Smooth muscle cell (in vitro differentiated cells): Measurements from ENCODE around the gene CLDN6. TPM values are rescaled to one million over a fixed set of nuclear protein-coding genes. Genes with fewer than 3 reads are reported as not detected.

Experiments used
- DNase-seq: peaks from one replicate; lab custom pipeline; 2025; ENCODE audit not compliant: unreplicated experiment; lab: John Stamatoyannopoulos, UW
- H2AFZ ChIP-seq: fragments of 200-600 bp; sonication (generic); 2 replicates; pipeline ENCODE4 v1.6.0; 2016; ENCODE audit warnings: antibody characterized with exemption, low read depth, mild to moderate bottlenecking
- H3F3A ChIP-seq: fragments of 200-600 bp; sonication (generic); 2 replicates; pipeline ENCODE4 v1.6.0; 2017; ENCODE audit warnings: antibody characterized with exemption, low read depth
- H3K27ac ChIP-seq: fragments of 200-600 bp; sonication (generic); 2 replicates; pipeline ENCODE4 v1.5.1; 2016; ENCODE audit warnings: low read depth, mild to moderate bottlenecking
- H3K27me3 ChIP-seq: fragments of 200-600 bp; sonication (generic); 2 replicates; pipeline ENCODE4 v1.6.1; 2016; ENCODE audit warnings: low read depth, mild to moderate bottlenecking
- H3K36me3 ChIP-seq: fragments of 200-600 bp; sonication (generic); 2 replicates; pipeline ENCODE4 v1.5.1; 2016; ENCODE audit warnings: low read depth
- H3K4me1 ChIP-seq: fragments of 200-600 bp; sonication (generic); 2 replicates; pipeline ENCODE4 v1.5.1; 2016; ENCODE audit warnings: low read depth
- H3K4me2 ChIP-seq: fragments of 200-600 bp; sonication (generic); 2 replicates; pipeline ENCODE4 v1.6.0; 2016; ENCODE audit warnings: mild to moderate bottlenecking
- H3K4me3 ChIP-seq: fragments of 200-600 bp; sonication (generic); 2 replicates; pipeline ENCODE4 v1.5.1; 2016; ENCODE audit warnings: mild to moderate bottlenecking
- H3K79me2 ChIP-seq: fragments of 200-600 bp; sonication (generic); 2 replicates; pipeline ENCODE4 v1.6.0; 2016; ENCODE audit warnings: low read depth, mild to moderate bottlenecking
- H3K9ac ChIP-seq: fragments of 200-600 bp; sonication (generic); 2 replicates; pipeline ENCODE4 v1.6.0; 2016; ENCODE audit warnings: low read depth
- H3K9me3 ChIP-seq: fragments of 200-600 bp; sonication (generic); replicated peaks from 2 replicates; pipeline ENCODE4 v1.5.1; 2016; ENCODE audit warnings: low read depth
- H4K20me1 ChIP-seq: fragments of 200-600 bp; sonication (generic); 2 replicates; pipeline ENCODE4 v1.6.0; 2016; ENCODE audit warnings: low read depth
- WGBS: methylation state at CpG from one replicate; pipeline ENCODE4 v1.1.7; 2016; ENCODE audit warnings: low lambda C conversion rate; 5-methylcytosine and 5-hydroxymethylcytosine counted together
- polyA plus RNA-seq: library from polyadenylated mRNA; unstranded; fragments of >200 nt; fragmentation: Nextera tagmentation; extraction: Ambion mirVana; gene quantifications from 2 replicates; pipeline ENCODE4 v1.2.1, GENCODE V29; 2016
- total RNA-seq: library from RNA; depleted of rRNA; stranded (reverse); fragments of >200 nt; gene quantifications from 2 replicates; pipeline ENCODE4 v1.2.3, GENCODE V29; 2014
- TF ChIP-seq, protein P1 (sequence below): fragments of 200-600 bp; sonication (generic); IDR thresholded peaks from 2 replicates; pipeline ENCODE4 v1.5.1; 2017; ENCODE audit warnings: borderline replicate concordance, mild to moderate bottlenecking, antibody characterized with exemption; ENCODE audit not compliant: insufficient read depth, poor library complexity, severe bottlenecking

CLDN6 gene
- total and polyA plus RNA-seq, 2 experiments from 2014 or later: 55.4 to 113 TPM

DNA sequence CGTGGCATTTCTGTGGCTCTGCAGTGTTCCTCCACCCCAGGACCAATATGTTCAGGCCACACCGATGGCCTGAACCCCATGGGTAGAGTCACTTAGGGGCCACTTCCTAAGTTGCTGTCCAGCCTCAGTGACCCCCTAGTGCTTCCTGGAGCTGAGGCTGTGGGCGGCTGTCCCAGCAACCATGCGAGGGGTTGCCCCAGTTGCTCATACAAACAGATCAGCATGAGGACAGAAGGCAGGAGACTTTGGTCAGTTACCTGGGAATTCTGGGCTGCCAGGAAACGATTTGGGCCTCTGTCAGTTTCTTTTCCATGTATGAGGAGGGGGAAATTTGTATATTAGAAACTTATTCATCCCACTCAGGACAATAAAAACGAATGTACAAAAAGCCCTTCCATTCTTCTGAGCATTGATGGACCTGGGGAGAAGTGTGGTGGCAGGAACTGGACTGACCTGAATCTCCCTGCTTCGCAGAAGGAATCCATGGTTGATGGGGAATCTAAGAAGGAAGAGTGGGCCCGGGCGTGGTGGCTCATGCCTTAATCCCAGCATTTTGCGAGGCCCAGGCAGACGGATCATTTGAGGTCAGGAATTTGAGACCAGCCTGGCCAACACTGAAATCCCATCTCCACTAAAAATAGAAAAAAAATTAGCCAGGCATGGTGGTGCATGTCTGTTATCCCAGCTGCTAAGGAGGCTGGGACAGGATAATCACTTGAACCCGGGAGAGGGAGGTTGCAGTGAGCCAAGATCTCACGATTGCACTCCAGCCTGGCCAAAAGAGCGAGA is 42.5 kb upstream of the CLDN6 start:
- TF ChIP-seq, protein P1, sequence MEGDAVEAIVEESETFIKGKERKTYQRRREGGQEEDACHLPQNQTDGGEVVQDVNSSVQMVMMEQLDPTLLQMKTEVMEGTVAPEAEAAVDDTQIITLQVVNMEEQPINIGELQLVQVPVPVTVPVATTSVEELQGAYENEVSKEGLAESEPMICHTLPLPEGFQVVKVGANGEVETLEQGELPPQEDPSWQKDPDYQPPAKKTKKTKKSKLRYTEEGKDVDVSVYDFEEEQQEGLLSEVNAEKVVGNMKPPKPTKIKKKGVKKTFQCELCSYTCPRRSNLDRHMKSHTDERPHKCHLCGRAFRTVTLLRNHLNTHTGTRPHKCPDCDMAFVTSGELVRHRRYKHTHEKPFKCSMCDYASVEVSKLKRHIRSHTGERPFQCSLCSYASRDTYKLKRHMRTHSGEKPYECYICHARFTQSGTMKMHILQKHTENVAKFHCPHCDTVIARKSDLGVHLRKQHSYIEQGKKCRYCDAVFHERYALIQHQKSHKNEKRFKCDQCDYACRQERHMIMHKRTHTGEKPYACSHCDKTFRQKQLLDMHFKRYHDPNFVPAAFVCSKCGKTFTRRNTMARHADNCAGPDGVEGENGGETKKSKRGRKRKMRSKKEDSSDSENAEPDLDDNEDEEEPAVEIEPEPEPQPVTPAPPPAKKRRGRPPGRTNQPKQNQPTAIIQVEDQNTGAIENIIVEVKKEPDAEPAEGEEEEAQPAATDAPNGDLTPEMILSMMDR: no peak
- WGBS: 58% methylated on average over 14 of the region's 14 CpGs
- peak overlapping the region; percentile 70 for H3K27ac ChIP-seq

DNA sequence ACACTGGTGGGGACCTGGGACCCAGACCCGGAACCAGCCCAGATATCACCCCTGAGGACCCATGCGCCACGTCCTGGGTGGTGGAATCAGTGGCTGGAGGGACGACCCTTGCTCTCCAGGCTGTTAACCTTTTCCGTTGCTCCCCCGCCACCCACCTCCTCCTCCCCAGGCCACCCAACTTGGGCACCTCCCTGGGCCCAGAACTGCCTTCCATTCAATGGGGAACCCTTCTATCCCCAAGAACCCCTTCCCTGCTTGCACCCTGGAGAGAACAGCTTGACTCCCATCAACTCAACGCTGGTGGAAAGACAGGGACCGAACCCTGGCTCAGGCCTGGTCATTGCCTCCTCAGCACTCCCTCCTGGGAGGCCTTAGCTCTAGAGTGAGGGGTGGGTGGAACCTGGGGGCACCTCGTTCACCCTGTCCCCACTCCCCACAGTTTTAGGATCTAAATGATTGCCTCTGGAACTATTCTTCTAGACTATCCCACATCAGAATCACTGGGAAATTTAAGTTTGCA is 41.8 kb upstream of the CLDN6 start:
- no peaks in the 10 kb centered on the region for H3K9me3 ChIP-seq
- WGBS: 60% methylated on average over 9 of the region's 9 CpGs
- TF ChIP-seq, protein P1: no peak
- H3K4me1 ChIP-seq: peaks cover 7% of the 10 kb centered on the region
- H3F3A ChIP-seq: peaks cover 12% of the 10 kb centered on the region
- no peak overlapping the region for H2AFZ ChIP-seq
- peak overlapping the region; percentile 70 for H3K27ac ChIP-seq
- peaks cover 9% of the 10 kb centered on the region for H4K20me1 ChIP-seq
- H3K79me2 ChIP-seq: no peaks in the 10 kb centered on the region
- H3K9ac ChIP-seq: peak overlapping the region; percentile 44
- H3K36me3 ChIP-seq: no peaks in the 10 kb centered on the region
- peak overlapping the region; percentile 99 for H3K4me3 ChIP-seq
- H3K4me2 ChIP-seq: peak overlapping the region; percentile 99
- H3K27me3 ChIP-seq: no peaks in the 10 kb centered on the region
- no peak for DNase-seq

More for the DNA sequence above, 42.5 kb upstream of the CLDN6 start:
- Histone ChIP-seq H4K20me1 (peaks cover 9% of the 10 kb centered on the region), H3K4me1 (peaks cover 7% of the 10 kb centered on the region), H3K4me3 (no peak overlapping the region), H3K79me2 (no peaks in the 10 kb centered on the region), H3F3A (peaks cover 12% of the 10 kb centered on the region), H3K9ac (no peak overlapping the region), H2AFZ (no peak overlapping the region), H3K36me3 (no peaks in the 10 kb centered on the region), H3K9me3 (no peaks in the 10 kb centered on the region), H3K4me2 (no peak overlapping the region), H3K27me3 (no peaks in the 10 kb centered on the region)
- no peak for DNase-seq

DNA sequence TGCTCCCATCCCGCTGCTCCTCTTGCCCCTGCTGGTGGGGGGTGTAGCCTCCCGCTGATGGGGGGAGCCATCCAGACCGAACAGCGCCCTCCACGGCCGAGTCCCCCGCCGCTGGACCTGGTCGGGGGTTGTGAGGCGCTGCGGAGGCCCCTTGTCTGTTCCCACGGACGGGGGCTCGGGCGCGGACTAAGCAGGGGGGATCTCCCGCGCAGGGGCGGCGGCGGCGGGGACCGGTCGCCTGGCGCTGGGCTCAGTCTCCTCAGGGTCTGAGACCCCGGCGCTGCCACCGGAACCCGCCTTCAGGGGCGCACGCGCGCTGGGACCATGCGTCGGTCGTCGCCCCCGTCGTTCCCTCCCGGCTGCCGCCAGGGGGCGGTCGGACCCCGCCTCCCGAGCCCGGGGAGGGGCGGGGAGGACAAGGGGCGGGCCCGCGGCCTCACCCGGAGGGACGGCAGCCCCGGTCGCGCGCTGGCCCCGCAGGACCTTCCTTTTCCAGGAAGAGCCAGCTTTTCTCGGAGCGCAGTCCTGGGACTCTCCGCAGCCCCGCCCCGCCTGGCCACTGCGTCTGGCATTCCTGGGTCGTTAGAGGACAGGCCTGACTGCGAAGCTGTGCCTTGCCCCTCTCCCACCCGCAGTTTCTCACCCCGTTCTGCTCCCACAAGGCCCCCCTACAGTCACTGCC is 41.2 kb upstream of the CLDN6 start:
- peak overlapping the region; percentile 97 for H2AFZ ChIP-seq
- H3K4me2 ChIP-seq: peak overlapping the region; percentile 99
- H3K36me3 ChIP-seq: no peaks in the 10 kb centered on the region
- H3K9me3 ChIP-seq: no peaks in the 10 kb centered on the region
- peak overlapping the region; percentile 99 for H3K4me3 ChIP-seq
- peak overlapping the region; percentile 84 for H3K9ac ChIP-seq
- H3K79me2 ChIP-seq: no peaks in the 10 kb centered on the region
- H4K20me1 ChIP-seq: peaks cover 9% of the 10 kb centered on the region
- 1% methylated on average over 39 of the region's 67 CpGs for WGBS
- no peaks in the 10 kb centered on the region for H3K27me3 ChIP-seq
- peak; percentile 86 for DNase-seq
- peaks cover 7% of the 10 kb centered on the region for H3K4me1 ChIP-seq
- peak overlapping the region; percentile 70 for H3K27ac ChIP-seq
- TF ChIP-seq, protein P1: peak; percentile 86
- H3F3A ChIP-seq: peaks cover 12% of the 10 kb centered on the region
